Amniotic stem cell (primary cell): Measurements from ENCODE around the gene STRIP2.
"Not testable (repeated sequence)": the region's sequence is repeated elsewhere in the genome, so short reads cannot be mapped to it uniquely, and the experiment has no call there.

Experiments
- DNase-seq: peaks from one replicate; lab custom pipeline; 2025; lab: John Stamatoyannopoulos, UW

Gene STRIP2

DNA sequence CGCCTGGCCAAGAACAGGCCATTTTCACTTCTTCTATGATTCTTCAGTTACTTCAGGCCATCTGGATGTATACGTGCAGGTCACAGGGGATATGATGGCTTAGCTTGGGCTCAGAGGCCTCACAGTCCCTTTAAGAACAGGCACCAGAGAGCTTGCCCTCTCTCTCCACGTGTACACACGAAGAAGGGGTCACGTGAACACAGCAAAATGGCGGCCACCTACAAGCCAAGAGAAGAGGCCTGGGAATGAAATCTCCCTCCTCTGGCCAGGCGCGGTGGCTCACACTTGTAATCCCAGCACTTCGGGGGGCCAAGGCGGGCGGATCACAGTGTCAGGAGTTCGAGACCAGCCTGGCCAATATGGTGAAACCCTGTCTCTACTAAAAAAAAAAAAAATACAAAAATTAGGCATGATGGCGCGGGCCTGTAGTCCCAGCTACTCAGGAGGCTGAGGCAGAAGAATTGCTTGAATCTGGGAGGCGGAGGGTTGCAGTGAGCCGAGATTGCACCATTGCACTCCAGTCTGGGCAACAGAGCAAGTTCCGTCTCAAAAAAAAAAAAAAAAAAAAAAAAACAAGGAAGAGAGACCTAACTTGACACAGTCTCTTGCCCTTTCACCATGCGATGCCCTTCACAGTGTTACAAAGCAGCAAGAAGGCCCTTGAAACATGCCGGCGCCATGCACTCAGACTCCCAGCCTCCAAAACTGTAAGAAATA, 100.5 kb downstream of the STRIP2 start:
- DNase-seq: not testable (repeated sequence)

DNA sequence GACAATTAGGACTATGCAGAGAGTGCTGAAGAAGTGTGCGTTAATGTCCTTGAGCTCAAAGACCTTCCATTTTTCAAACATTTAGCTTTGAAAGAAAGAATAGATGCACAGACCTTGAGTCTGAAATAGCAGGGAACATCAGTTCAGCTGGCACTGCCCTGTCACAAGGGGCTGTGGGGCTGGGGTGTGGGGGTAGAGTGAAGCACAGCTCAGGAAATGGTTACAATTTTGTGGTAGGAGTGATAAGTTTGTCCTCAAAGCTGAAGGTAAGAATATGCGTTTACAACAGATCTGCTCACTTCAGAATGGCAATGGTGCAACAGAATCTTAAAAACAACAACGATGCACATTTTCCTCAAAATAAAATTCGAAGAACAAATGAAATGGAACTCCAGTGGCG, 101.7 kb downstream of the STRIP2 start:
- no peak for DNase-seq

DNA sequence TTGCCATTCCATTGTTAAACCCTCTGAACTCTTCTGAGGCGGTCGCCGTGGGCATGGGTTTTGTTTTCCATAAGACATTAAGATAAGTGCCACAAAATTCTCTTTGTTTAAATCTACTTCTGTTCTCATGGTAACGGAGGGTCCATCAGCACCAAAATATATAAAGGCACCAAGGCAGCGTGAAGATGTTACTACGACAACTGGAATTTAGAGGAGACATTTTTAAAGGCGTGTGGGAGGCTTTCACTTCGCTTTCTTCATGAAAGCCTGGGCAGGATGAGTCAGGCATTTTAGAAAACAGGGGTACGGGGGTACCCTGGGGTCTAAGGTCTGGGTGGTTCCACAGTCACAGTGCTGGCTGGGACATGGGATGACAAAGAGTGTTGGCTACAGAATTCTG, 102.1 kb downstream of the STRIP2 start:
- DNase-seq: no peak
